IPS-18c (cell line): ENCODE results near the gene CROT.

Experiments
- H3K4me3 ChIP-seq: 2 replicates; pipeline ENCODE4 v1.7.0; 2013; ENCODE audit warnings: low read depth, mild to moderate bottlenecking, low read length, moderate library complexity; ENCODE audit not compliant: insufficient read depth
- H3K9me3 ChIP-seq: one replicate; pipeline ENCODE4 v1.6.1; 2013; ENCODE audit warnings: mild to moderate bottlenecking, low read length, moderate library complexity; ENCODE audit not compliant: control insufficient read depth, insufficient read depth

CROT gene

GRCh38 chr7:87447116-87447635 lies 101.7 kb downstream of the CROT start:
- no peaks in the 10 kb centered on the region for H3K9me3 ChIP-seq
- H3K4me3 ChIP-seq: no peak overlapping the region

GRCh38 chr7:87448388-87448787 lies 102.9 kb downstream of the CROT start:
- H3K4me3 ChIP-seq: no peak overlapping the region
- H3K9me3 ChIP-seq: no peaks in the 10 kb centered on the region
